ENCODE data around the gene CMSS1.

GRCh38 chr3:99929745-99930139, 112.1 kb downstream of the CMSS1 start:
- TF ChIP-seq CTCF (IDR thresholded peaks at IDR 0.05) (no peak), ATF2 (CRISPR knock-in tag; IDR thresholded peaks at IDR 0.05; ENCODE audit: borderline replicate concordance, low read depth) (no peak), RELA (CRISPR knock-in tag; IDR thresholded peaks at IDR 0.05; ENCODE audit: borderline replicate concordance) (no peak), MXD4 (CRISPR knock-in tag; IDR thresholded peaks at IDR 0.05; ENCODE audit: borderline replicate concordance) (no peak), MLX (CRISPR knock-in tag; IDR thresholded peaks at IDR 0.05) (no peak), E2F4 (CRISPR knock-in tag; IDR thresholded peaks at IDR 0.05; ENCODE audit: borderline replicate concordance, low read depth) (no peak), GABPB1 (CRISPR knock-in tag; IDR thresholded peaks at IDR 0.05) (no peak), MAX (CRISPR knock-in tag; IDR thresholded peaks at IDR 0.05) (no peak), NFYB (CRISPR knock-in tag; conservative IDR thresholded peaks at IDR 0.05; ENCODE audit: low read depth) (no peak), JAZF1 (CRISPR knock-in tag; IDR thresholded peaks at IDR 0.05) (no peak), SP1 (CRISPR knock-in tag; conservative IDR thresholded peaks at IDR 0.05) (no peak)
